IMR-90 (cell line): ENCODE data around the gene UBE2J1. TPM values are rescaled to one million over a fixed set of nuclear protein-coding genes. Genes with fewer than 3 reads are reported as not detected.

Source experiments
- ATAC-seq: fragments of 200-7000 bp; cut with Tn5 transposase; 2 replicates; pipeline ENCODE4 v1.9.1; 2020; ENCODE audit warnings: low read depth, mild to moderate bottlenecking, moderate library complexity
- BruUV-seq: library from RNA; stranded (reverse); fragments of 400-500 nt; replicated peaks from 2 replicates; lab custom pipeline; 2021; lab: Mats Ljungman, UMichigan
- CTCF ChIA-PET: fragments of 300-600 bp; formaldehyde crosslinking; extraction: SDS; loops from one replicate; lab custom pipeline; 2021; ENCODE audit warnings: antibody characterized with exemption; lab: Yijun Ruan, JAX
- POLR2A ChIA-PET: fragments of 300-600 bp; sonication (Branson Sonifier 250); formaldehyde crosslinking; loops from one replicate; lab custom pipeline; 2022; ENCODE audit warnings: antibody characterized with exemption; ENCODE audit not compliant: unreplicated experiment; lab: Charles Lee
- DNase-seq: peaks from one replicate; pipeline ENCODE4 v3.0.0; 2013
- H2AFZ ChIP-seq: replicated peaks from 2 replicates; pipeline ENCODE3; 2013; ENCODE audit warnings: low read length, mild to moderate bottlenecking; ENCODE audit not compliant: poor library complexity
- H2AK5ac ChIP-seq: 2 replicates; pipeline ENCODE4 v1.6.1; 2013; ENCODE audit warnings: low read depth, low read length, inconsistent platforms
- H2AK9ac ChIP-seq: replicated peaks from 2 replicates; pipeline ENCODE3; 2013; ENCODE audit warnings: mild to moderate bottlenecking, low read depth, low read length, moderate library complexity; ENCODE audit not compliant: poor library complexity
- H2BK120ac ChIP-seq: 2 replicates; pipeline ENCODE4 v1.6.1; 2013; ENCODE audit warnings: low read depth, low read length, inconsistent platforms
- H2BK15ac ChIP-seq: 3 replicates; pipeline ENCODE4 v1.6.1; 2013; ENCODE audit warnings: low read depth, low read length, inconsistent platforms
- H2BK20ac ChIP-seq: 2 replicates; pipeline ENCODE4 v1.6.1; 2013; ENCODE audit warnings: low read depth, mild to moderate bottlenecking, inconsistent platforms, low read length, moderate library complexity
- H2BK5ac ChIP-seq: 2 replicates; pipeline ENCODE4 v1.6.1; 2013; ENCODE audit warnings: mild to moderate bottlenecking, low read depth, low read length, inconsistent platforms; ENCODE audit not compliant: poor library complexity, severe bottlenecking
- H3K14ac ChIP-seq: replicated peaks from 2 replicates; pipeline ENCODE4 v1.6.1; 2013; ENCODE audit warnings: low read depth, low read length, inconsistent platforms
- H3K18ac ChIP-seq: 2 replicates; pipeline ENCODE4 v1.6.1; 2013; ENCODE audit warnings: low read depth, low read length, control low read depth
- H3K23ac ChIP-seq: 2 replicates; pipeline ENCODE4 v1.6.1; 2013; ENCODE audit warnings: low read depth, low read length, inconsistent platforms
- H3K27ac ChIP-seq: 2 replicates; pipeline ENCODE4 v1.5.1; 2013; ENCODE audit warnings: mild to moderate bottlenecking, control low read depth, low read length; ENCODE audit not compliant: insufficient read depth
- H3K27me3 ChIP-seq: 2 replicates; pipeline ENCODE4 v1.6.1; 2013; ENCODE audit warnings: low read length; ENCODE audit not compliant: control insufficient read depth, insufficient read depth
- H3K36me3 ChIP-seq: 2 replicates; pipeline ENCODE4 v1.6.1; 2013; ENCODE audit warnings: low read length, mixed read lengths; ENCODE audit not compliant: control insufficient read depth, insufficient read depth
- H3K4ac ChIP-seq: 2 replicates; pipeline ENCODE4 v1.6.1; 2013; ENCODE audit warnings: low read depth, low read length, inconsistent platforms
- H3K4me1 ChIP-seq: 2 replicates; pipeline ENCODE4 v1.6.1; 2013; ENCODE audit warnings: low read length, mixed read lengths; ENCODE audit not compliant: control insufficient read depth, insufficient read depth
- H3K4me2 ChIP-seq: 2 replicates; pipeline ENCODE4 v1.6.1; 2013; ENCODE audit warnings: low read depth, mild to moderate bottlenecking, control low read depth, low read length, moderate library complexity
- H3K4me3 ChIP-seq: 2 replicates; pipeline ENCODE4 v1.5.1; 2013; ENCODE audit warnings: low read depth, mild to moderate bottlenecking, control low read depth, low read length, moderate library complexity; ENCODE audit not compliant: insufficient read depth
- H3K56ac ChIP-seq: 2 replicates; pipeline ENCODE4 v1.6.1; 2013; ENCODE audit warnings: low read length, inconsistent platforms; ENCODE audit not compliant: insufficient read depth; ENCODE audit errors: extremely low read depth
- H3K79me1 ChIP-seq, 2 experiments: 2 replicates each; pipeline ENCODE4 v1.6.1; 2013; ENCODE audit warnings: low read length in 2 of 2, inconsistent platforms in 1 of 2, low read depth in 1 of 2
- H3K9ac ChIP-seq: 2 replicates; pipeline ENCODE4 v1.6.1; 2013; ENCODE audit warnings: low read depth, low read length, control low read depth
- H3K9me1 ChIP-seq: 2 replicates; pipeline ENCODE4 v1.6.1; 2013; ENCODE audit warnings: low read length, inconsistent platforms; ENCODE audit not compliant: insufficient read depth
- H3K9me3 ChIP-seq: 2 replicates; pipeline ENCODE4 v1.6.1; 2013; ENCODE audit warnings: low read length; ENCODE audit not compliant: control insufficient read depth, insufficient read depth
- H4K20me1 ChIP-seq: 2 replicates; pipeline ENCODE4 v1.6.1; 2013; ENCODE audit warnings: low read length, inconsistent platforms; ENCODE audit not compliant: insufficient read depth
- H4K5ac ChIP-seq: 2 replicates; pipeline ENCODE4 v1.6.1; 2013; ENCODE audit warnings: mild to moderate bottlenecking, low read depth, low read length, control low read depth
- H4K8ac ChIP-seq, 2 experiments: 2 replicates each; pipeline ENCODE4 v1.6.1; 2013; ENCODE audit warnings: low read depth in 2 of 2, low read length in 2 of 2, control low read depth in 1 of 2, inconsistent platforms in 1 of 2
- H4K91ac ChIP-seq: 2 replicates; pipeline ENCODE4 v1.6.1; 2013; ENCODE audit warnings: low read depth, low read length, inconsistent platforms; ENCODE audit not compliant: insufficient read depth
- FOS ChIP-seq: fragments of 150-350 bp; IDR thresholded peaks from 2 replicates; pipeline ENCODE4 v1.6.1; 2016; ENCODE audit warnings: low read depth, low read length
- WGBS, 2 experiments: methylation state at CpG; one replicate each; pipeline versions ENCODE4 v1.1.5 to v1.1.7; 2013; ENCODE audit warnings: missing lambda C conversion rate in 2 of 2; ENCODE audit not compliant: insufficient read length in 1 of 2; ENCODE audit errors: extremely low coverage in 2 of 2; 5-methylcytosine and 5-hydroxymethylcytosine counted together
- dilution Hi-C: fragments of 300-500 bp; cut with HindIII; formaldehyde crosslinking; loops from one replicate; pipeline ENCODE4 v1.14.3; 2018; ENCODE audit warnings: low sequenced_read_pairs; ENCODE audit not compliant: unreplicated experiment
- in situ Hi-C: fragments of 300-500 bp; cut with MboI; formaldehyde crosslinking; loops from 3 replicates; pipeline ENCODE4 v1.14.3; 2019; ENCODE audit warnings: low sequenced_read_pairs, inconsistent platforms, mixed read lengths
- intact Hi-C: fragments of 100-400 bp; cut with micrococcal nuclease; formaldehyde crosslinking; loops from 2 replicates; pipeline ENCODE4 v1.10.0; 2022
- polyA plus RNA-seq, 3 experiments: library from polyadenylated mRNA; depleted of rRNA; stranded (reverse); fragments of >200 nt; gene quantifications; 2 replicates each; pipeline ENCODE4 v1.2.3, GENCODE V29; 2012; ENCODE audit warnings: low replicate concordance in 1 of 3
- total RNA-seq: library from RNA; depleted of rRNA; stranded (reverse); fragments of >200 nt; gene quantifications from 2 replicates; pipeline ENCODE4 v1.2.3, GENCODE V29; 2012

Gene UBE2J1
- total and polyA plus RNA-seq, 2 of the 4 experiments (the other 2 are of a cell fraction): 20.9 to 35.3 TPM

DNA sequence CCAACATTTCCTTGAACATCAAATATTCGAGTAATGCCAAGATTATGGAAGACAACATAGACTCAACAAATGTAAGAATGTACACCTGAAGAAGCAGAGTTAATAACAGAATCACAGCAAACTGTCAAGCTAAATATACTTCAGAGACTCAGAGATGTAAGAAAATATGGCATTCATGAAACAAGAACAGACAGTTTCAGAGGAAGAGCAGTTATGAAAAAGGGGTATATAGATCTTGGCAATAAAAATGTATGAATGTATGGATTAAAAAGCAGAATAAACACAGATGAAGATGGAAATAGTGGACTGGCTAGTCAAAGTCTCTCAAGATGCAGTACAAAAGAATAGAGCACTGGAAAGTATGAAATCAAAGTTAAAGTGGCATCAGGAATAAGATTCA, 41.1 kb upstream of the UBE2J1 start:
- Histone ChIP-seq H3K79me1 (no peaks in the 10 kb centered on the region), H2BK5ac (no peak overlapping the region), H3K9me1 (no peaks in the 10 kb centered on the region; the same call in 1 of the 2 replicates), H3K27me3 (no peaks in the 10 kb centered on the region), H4K20me1 (no peaks in the 10 kb centered on the region), H3K27ac (no peak overlapping the region), H3K4me1 (no peaks in the 10 kb centered on the region), H2AK9ac (no peak overlapping the region), H4K91ac (no peak overlapping the region), H3K56ac (no peak overlapping the region), H2AK5ac (no peak overlapping the region), H3K4me2 (no peak overlapping the region), H3K4ac (no peak overlapping the region), H2AFZ (no peak overlapping the region), H3K18ac (no peak overlapping the region), H3K36me3 (no peaks in the 10 kb centered on the region), H2BK20ac (no peak overlapping the region), H3K23ac (no peak overlapping the region), H3K9me3 (no peaks in the 10 kb centered on the region), H3K14ac (no peak overlapping the region), H3K4me3 (no peak overlapping the region), H3K9ac (no peak overlapping the region), H4K8ac (no peak overlapping the region), H2BK15ac (no peak overlapping the region), H4K5ac (no peak overlapping the region), H2BK120ac (no peak overlapping the region)
- no CpG with 5 or more reads among the region's 1 CpG for WGBS, 2 experiments
- dilution Hi-C loops (no loop called here), in situ Hi-C loops (no loop called here), intact Hi-C loops (no loop called here)
- DNase-seq (no peak), ATAC-seq (no peak)
- no TSS peak for BruUV-seq
- CTCF ChIA-PET: no interaction called here
- POLR2A ChIA-PET: no interaction called here
- TF ChIP-seq FOS: no peak
